GM18520 (cell line): Measurements from ENCODE around the gene DOCK4.

Experiments
- ATAC-seq: cut with Tn5 transposase; IDR thresholded peaks from one replicate; pipeline ENCODE4 v1.9.1; 2021; ENCODE audit not compliant: unreplicated experiment

The DOCK4 gene

GRCh38 chr7:111697771-111698170 is 508.4 kb downstream of the DOCK4 start:
- ATAC-seq: no peak

- no peak for ATAC-seq
Observed at GRCh38 chr7:111694376-111694775, 511.8 kb downstream of the DOCK4 start.

GRCh38 chr7:111690364-111691111 is 515.7 kb downstream of the DOCK4 start:
- ATAC-seq: no peak

- ATAC-seq: no peak
Observed at GRCh38 chr7:111685349-111685748, 520.9 kb downstream of the DOCK4 start.

- ATAC-seq: no peak
Observed at GRCh38 chr7:111682588-111683340, 523.4 kb downstream of the DOCK4 start.

- ATAC-seq: no peak
Observed at GRCh38 chr7:111681242-111681641, 525.0 kb downstream of the DOCK4 start.

- no peak for ATAC-seq
Observed at GRCh38 chr7:111678986-111679385, 527.2 kb downstream of the DOCK4 start.

- no peak for ATAC-seq
Observed at GRCh38 chr7:111678281-111678680, 527.9 kb downstream of the DOCK4 start.

GRCh38 chr7:111677848-111678247 is 528.4 kb downstream of the DOCK4 start:
- no peak for ATAC-seq

GRCh38 chr7:111676811-111677210 is 529.4 kb downstream of the DOCK4 start:
- ATAC-seq: no peak
